Measurements from ENCODE around the gene DNAH17. TPM values are rescaled to one million over a fixed set of nuclear protein-coding genes. Genes with fewer than 3 reads are reported as not detected.

Gene DNAH17
- total and polyA plus RNA-seq, 2 experiments from 2014 or later: 1.7 TPM; not detected in 1

DNA sequence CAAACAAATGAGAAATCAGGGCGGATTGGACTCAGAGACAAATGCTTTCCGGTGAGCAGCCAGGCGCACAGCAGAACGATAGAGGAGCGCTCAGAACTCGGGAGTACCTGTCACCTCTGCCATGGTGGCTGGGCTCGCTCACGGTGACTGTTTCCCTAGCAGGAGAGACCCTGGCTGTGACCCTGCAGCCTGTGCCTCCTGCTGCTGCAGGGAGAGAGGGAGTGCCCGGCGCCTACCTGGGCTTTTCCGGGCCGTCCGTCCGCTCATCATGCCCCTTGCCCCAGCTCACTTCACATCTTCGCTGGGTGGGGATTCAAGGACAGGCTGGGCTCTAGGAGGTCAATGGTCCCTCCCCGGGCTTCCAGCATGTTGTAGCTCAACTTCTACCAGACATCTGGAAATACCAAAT lies 14.1 kb upstream of the DNAH17 start:
- Histone ChIP-seq H3K36me3 (no peaks in the 10 kb centered on the region), H3K4me3 (no peak overlapping the region), H3K9me3 (ENCODE audit: low read depth) (no peaks in the 10 kb centered on the region), H3K27ac (no peak overlapping the region), H3K4me1 (ENCODE audit: low read depth) (peaks cover 2% of the 10 kb centered on the region), H3K27me3 (no peaks in the 10 kb centered on the region)
- DNase-seq (ENCODE audit: low read depth in 1 of 2, low spot score in 1 of 2): no peak
- TF ChIP-seq, protein P1, sequence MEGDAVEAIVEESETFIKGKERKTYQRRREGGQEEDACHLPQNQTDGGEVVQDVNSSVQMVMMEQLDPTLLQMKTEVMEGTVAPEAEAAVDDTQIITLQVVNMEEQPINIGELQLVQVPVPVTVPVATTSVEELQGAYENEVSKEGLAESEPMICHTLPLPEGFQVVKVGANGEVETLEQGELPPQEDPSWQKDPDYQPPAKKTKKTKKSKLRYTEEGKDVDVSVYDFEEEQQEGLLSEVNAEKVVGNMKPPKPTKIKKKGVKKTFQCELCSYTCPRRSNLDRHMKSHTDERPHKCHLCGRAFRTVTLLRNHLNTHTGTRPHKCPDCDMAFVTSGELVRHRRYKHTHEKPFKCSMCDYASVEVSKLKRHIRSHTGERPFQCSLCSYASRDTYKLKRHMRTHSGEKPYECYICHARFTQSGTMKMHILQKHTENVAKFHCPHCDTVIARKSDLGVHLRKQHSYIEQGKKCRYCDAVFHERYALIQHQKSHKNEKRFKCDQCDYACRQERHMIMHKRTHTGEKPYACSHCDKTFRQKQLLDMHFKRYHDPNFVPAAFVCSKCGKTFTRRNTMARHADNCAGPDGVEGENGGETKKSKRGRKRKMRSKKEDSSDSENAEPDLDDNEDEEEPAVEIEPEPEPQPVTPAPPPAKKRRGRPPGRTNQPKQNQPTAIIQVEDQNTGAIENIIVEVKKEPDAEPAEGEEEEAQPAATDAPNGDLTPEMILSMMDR (IDR thresholded peaks at IDR 0.05; ENCODE audit: low read depth, low read length): no peak

GRCh38 chr17:78589885-78590284 lies 12.7 kb upstream of the DNAH17 start:
- no peak overlapping the region for H3K27ac ChIP-seq
- DNase-seq (ENCODE audit: low read depth in 1 of 2, low spot score in 1 of 2): no peak
- H3K4me3 ChIP-seq: no peak overlapping the region
- H3K9me3 ChIP-seq (ENCODE audit: low read depth): no peaks in the 10 kb centered on the region
- peaks cover 2% of the 10 kb centered on the region for H3K4me1 ChIP-seq (ENCODE audit: low read depth)
- no peaks in the 10 kb centered on the region for H3K36me3 ChIP-seq
- TF ChIP-seq, protein P1 (IDR thresholded peaks at IDR 0.05; ENCODE audit: low read depth, low read length): no peak
- H3K27me3 ChIP-seq: no peaks in the 10 kb centered on the region

DNA sequence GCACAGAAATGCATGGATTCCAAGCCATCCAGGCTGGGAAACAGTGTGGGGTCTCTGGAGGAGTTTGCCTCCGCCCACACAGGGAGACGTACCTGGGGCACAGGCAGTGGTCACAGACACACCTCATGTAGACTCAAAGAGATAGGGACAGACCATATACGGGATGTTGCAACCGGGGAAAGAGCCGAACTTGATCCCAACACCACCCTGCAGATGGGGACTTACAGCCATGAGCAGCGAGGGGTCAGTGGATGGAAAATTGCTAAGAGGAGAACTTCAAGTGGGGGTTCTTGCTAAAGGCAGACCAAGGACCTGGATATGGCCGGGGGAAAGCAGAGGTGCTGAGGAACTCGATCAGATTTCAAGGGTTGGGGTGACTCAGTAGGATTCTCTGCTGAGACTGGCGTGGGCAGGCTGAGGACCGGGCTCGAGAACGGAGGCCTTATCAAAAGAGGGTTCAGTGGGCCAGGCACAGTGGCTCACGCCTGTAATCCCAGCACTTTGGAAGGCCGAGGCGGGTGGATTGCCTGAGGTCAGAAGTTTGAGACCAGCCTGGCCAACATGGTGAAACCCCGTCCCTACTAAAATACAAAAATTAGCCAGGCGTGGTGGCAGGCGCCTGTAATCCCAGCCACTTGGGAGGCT lies 12.0 kb upstream of the DNAH17 start:
- TF ChIP-seq, protein P1 (IDR thresholded peaks at IDR 0.05; ENCODE audit: low read depth, low read length): no peak
- Histone ChIP-seq H3K27ac (no peak overlapping the region), H3K4me3 (no peak overlapping the region), H3K27me3 (no peaks in the 10 kb centered on the region), H3K9me3 (ENCODE audit: low read depth) (no peaks in the 10 kb centered on the region), H3K4me1 (ENCODE audit: low read depth) (peaks cover 2% of the 10 kb centered on the region), H3K36me3 (no peaks in the 10 kb centered on the region)
- DNase-seq (ENCODE audit: low read depth in 1 of 2, low spot score in 1 of 2): no peak

DNA sequence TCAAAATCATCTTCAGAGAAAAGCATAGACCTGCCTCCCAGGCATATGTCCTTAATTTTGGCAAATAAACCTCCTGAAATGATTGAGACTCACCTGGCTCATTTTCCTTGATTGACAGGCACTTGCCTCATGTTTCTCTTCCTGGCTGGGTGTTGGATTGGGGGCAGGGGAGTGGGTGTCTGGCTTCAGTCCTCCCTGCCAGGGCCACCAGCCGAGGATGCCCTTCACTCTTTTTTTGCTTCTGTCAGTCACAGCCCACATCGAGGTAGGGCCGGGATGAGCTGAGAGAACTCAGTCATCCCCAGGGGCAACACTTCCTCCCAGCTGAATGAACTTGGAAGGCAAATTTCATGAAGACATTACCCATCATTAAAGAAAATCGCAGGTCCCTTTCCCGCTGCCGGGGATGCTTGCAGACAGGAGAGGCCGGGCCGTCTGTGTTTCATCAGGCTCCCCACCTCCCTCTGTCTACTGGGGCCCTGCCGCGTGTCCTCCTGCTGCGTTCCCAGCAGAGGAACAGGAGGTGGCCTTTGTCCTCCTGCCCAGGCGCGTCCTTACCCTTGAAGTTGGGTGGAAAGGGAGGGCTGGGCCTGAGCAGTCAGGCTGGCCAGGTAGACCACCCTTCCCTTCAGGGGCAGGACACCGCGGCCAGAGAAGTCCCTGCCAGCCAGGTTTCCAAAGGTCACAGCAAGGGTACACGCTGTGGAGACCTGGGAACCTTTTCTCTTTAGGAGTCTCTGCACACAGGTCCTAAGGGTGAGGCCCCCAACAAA lies 11.2 kb upstream of the DNAH17 start:
- TF ChIP-seq, protein P1 (IDR thresholded peaks at IDR 0.05; ENCODE audit: low read depth, low read length): no peak
- no peak for DNase-seq (ENCODE audit: low read depth in 1 of 2, low spot score in 1 of 2)
- Histone ChIP-seq H3K9me3 (ENCODE audit: low read depth) (no peaks in the 10 kb centered on the region), H3K27ac (no peak overlapping the region), H3K4me3 (no peak overlapping the region), H3K36me3 (no peaks in the 10 kb centered on the region), H3K4me1 (ENCODE audit: low read depth) (peaks cover 2% of the 10 kb centered on the region), H3K27me3 (no peaks in the 10 kb centered on the region)

GRCh38 chr17:78585006-78585630 lies 7.9 kb upstream of the DNAH17 start:
- Histone ChIP-seq H3K4me3 (no peak overlapping the region), H3K27me3 (no peaks in the 10 kb centered on the region), H3K27ac (no peak overlapping the region), H3K9me3 (ENCODE audit: low read depth) (no peaks in the 10 kb centered on the region), H3K36me3 (no peaks in the 10 kb centered on the region), H3K4me1 (ENCODE audit: low read depth) (peaks cover 2% of the 10 kb centered on the region)
- no peak for DNase-seq (ENCODE audit: low read depth in 1 of 2, low spot score in 1 of 2)
- TF ChIP-seq, protein P1 (IDR thresholded peaks at IDR 0.05; ENCODE audit: low read depth, low read length): no peak

Data from cardiac muscle cell (in vitro differentiated cells and primary cell).